Fibroblast of lung (primary cell): ENCODE results near the gene OR2T5. TPM values are rescaled to one million over a fixed set of nuclear protein-coding genes. Genes with fewer than 3 reads are reported as not detected.

Experiments
- polyA plus RNA-seq, 2 donors: library from polyadenylated mRNA; depleted of rRNA in 1 of 2; stranded (reverse) in 1 of 2; unstranded in 1 of 2; fragments of >200 nt; gene quantifications; 2 replicates each; pipeline ENCODE4 v1.2.1, GENCODE V29; 2011 to 2012; ENCODE audit warnings: missing spikeins in 1 of 2
- total RNA-seq: library from RNA; depleted of rRNA; stranded (reverse); fragments of >200 nt; gene quantifications from 2 replicates; pipeline ENCODE4 v1.2.1, GENCODE V29; 2014

Gene OR2T5
- total and polyA plus RNA-seq, 2 donors (not counting 1 experiment from before 2014, with no cell fraction given), result not detected

Other genes starting within 250 kb of the OR2T5 start
- gene OR2T33, start 210.6 kb upstream of the OR2T5 start, total RNA-seq, result not detected in 2 replicates
- not detected in 2 replicates for gene OR2T33, start 210.6 kb upstream of the OR2T5 start, polyA plus RNA-seq
- not detected in 2 replicates for gene OR2T12, start 185.2 kb upstream of the OR2T5 start, total RNA-seq
- not detected in 2 replicates for gene OR2T12, start 185.2 kb upstream of the OR2T5 start, polyA plus RNA-seq
- not detected in 2 replicates for gene OR2M7, start 164.0 kb upstream of the OR2T5 start, total RNA-seq
- not detected in 2 replicates for gene OR2M7, start 164.0 kb upstream of the OR2T5 start, polyA plus RNA-seq
- gene OR14C36, start 139.8 kb upstream of the OR2T5 start, total RNA-seq, result not detected in 2 replicates
- not detected in 2 replicates for gene OR14C36, start 139.8 kb upstream of the OR2T5 start, polyA plus RNA-seq
- gene OR2T4, start 126.9 kb upstream of the OR2T5 start, total RNA-seq, result not detected in 2 replicates
- not detected in 2 replicates for gene OR2T4, start 126.9 kb upstream of the OR2T5 start, polyA plus RNA-seq
- not detected in 2 replicates for gene OR2T6, start 112.8 kb upstream of the OR2T5 start, total RNA-seq
- not detected in 2 replicates for gene OR2T6, start 112.8 kb upstream of the OR2T5 start, polyA plus RNA-seq
- not detected in 2 replicates for gene OR2T1, start 85.5 kb upstream of the OR2T5 start, total RNA-seq
- gene OR2T1, start 85.5 kb upstream of the OR2T5 start, polyA plus RNA-seq, result not detected in 2 replicates
- gene OR2T2, start 43.0 kb upstream of the OR2T5 start, total RNA-seq, result not detected in 2 replicates
- not detected in 2 replicates for gene OR2T2, start 43.0 kb upstream of the OR2T5 start, polyA plus RNA-seq
- gene OR2T3, start 15.2 kb upstream of the OR2T5 start, total RNA-seq, result not detected in 2 replicates
- not detected in 2 replicates for gene OR2T3, start 15.2 kb upstream of the OR2T5 start, polyA plus RNA-seq
- not detected in 2 replicates for gene OR2G6, start 19.5 kb downstream of the OR2T5 start, total RNA-seq
- gene OR2G6, start 19.5 kb downstream of the OR2T5 start, polyA plus RNA-seq, result not detected in 2 replicates
- not detected in 2 replicates for gene OR2T29, start 74.2 kb downstream of the OR2T5 start, total RNA-seq
- gene OR2T29, start 74.2 kb downstream of the OR2T5 start, polyA plus RNA-seq, result not detected in 2 replicates
- gene OR2T34, start 86.2 kb downstream of the OR2T5 start, total RNA-seq, result not detected in 2 replicates
- not detected in 2 replicates for gene OR2T34, start 86.2 kb downstream of the OR2T5 start, polyA plus RNA-seq
- gene OR2T10, start 109.1 kb downstream of the OR2T5 start, total RNA-seq, result not detected in 2 replicates
- not detected in 2 replicates for gene OR2T10, start 109.1 kb downstream of the OR2T5 start, polyA plus RNA-seq
- not detected in 2 replicates for gene OR2T11, start 146.5 kb downstream of the OR2T5 start, total RNA-seq
- gene OR2T11, start 146.5 kb downstream of the OR2T5 start, polyA plus RNA-seq, result not detected in 2 replicates
- not detected in 2 replicates for gene OR2T35, start 156.7 kb downstream of the OR2T5 start, total RNA-seq
- gene OR2T35, start 156.7 kb downstream of the OR2T5 start, polyA plus RNA-seq, result 0.03 TPM in 1 of 2 replicates, not detected in the other
- not detected in 2 replicates for gene OR2T27, start 166.9 kb downstream of the OR2T5 start, total RNA-seq
- not detected in 2 replicates for gene OR2T27, start 166.9 kb downstream of the OR2T5 start, polyA plus RNA-seq
- gene OR14I1, start 214.2 kb downstream of the OR2T5 start, total RNA-seq, result not detected in 2 replicates
- not detected in 2 replicates for gene OR14I1, start 214.2 kb downstream of the OR2T5 start, polyA plus RNA-seq